Loucy (cell line): Measurements from ENCODE around the gene LILRB2.

Experiments
- H2AFZ ChIP-seq: fragments of 200-600 bp; sonication (generic); 2 replicates; pipeline ENCODE4 v1.6.0; 2016; ENCODE audit warnings: antibody characterized with exemption, mild to moderate bottlenecking, low read length, moderate library complexity
- H3F3A ChIP-seq: fragments of 200-600 bp; 2 replicates; pipeline ENCODE4 v1.6.0; 2016; ENCODE audit warnings: antibody characterized with exemption, low read depth, mild to moderate bottlenecking
- H3K27me3 ChIP-seq: fragments of 200-600 bp; sonication (generic); 2 replicates; pipeline ENCODE4 v1.6.1; 2014; ENCODE audit warnings: low read length, mild to moderate bottlenecking; ENCODE audit not compliant: insufficient read depth, poor library complexity, severe bottlenecking
- H3K36me3 ChIP-seq: fragments of 200-600 bp; sonication (generic); 2 replicates; pipeline ENCODE4 v1.6.1; 2016; ENCODE audit warnings: low read length; ENCODE audit not compliant: insufficient read depth
- H3K4me1 ChIP-seq: fragments of 200-600 bp; sonication (generic); 2 replicates; pipeline ENCODE4 v1.5.1; 2014; ENCODE audit warnings: low read length, mild to moderate bottlenecking; ENCODE audit not compliant: insufficient read depth, poor library complexity, severe bottlenecking
- H3K4me2 ChIP-seq: fragments of 200-600 bp; sonication (generic); 2 replicates; pipeline ENCODE4 v1.6.0; 2014; ENCODE audit warnings: antibody characterized with exemption, low read length, low read depth, mild to moderate bottlenecking; ENCODE audit not compliant: poor library complexity, severe bottlenecking
- H3K4me3 ChIP-seq: fragments of 200-600 bp; sonication (generic); 2 replicates; pipeline ENCODE4 v1.5.1; 2014; ENCODE audit warnings: low read length, mild to moderate bottlenecking, mixed read lengths; ENCODE audit not compliant: poor library complexity, severe bottlenecking
- H3K79me2 ChIP-seq: fragments of 200-600 bp; sonication (generic); 2 replicates; pipeline ENCODE4 v1.6.1; 2014; ENCODE audit warnings: low read length; ENCODE audit not compliant: insufficient read depth
- H3K9ac ChIP-seq: fragments of 200-600 bp; sonication (generic); 2 replicates; pipeline ENCODE4 v1.6.0; 2014; ENCODE audit warnings: mild to moderate bottlenecking, low read depth, low read length, moderate library complexity; ENCODE audit not compliant: poor library complexity, severe bottlenecking
- H3K9me2 ChIP-seq: fragments of 200-600 bp; sonication (generic); replicated peaks from 2 replicates; pipeline ENCODE4 v1.6.1; 2016; ENCODE audit warnings: low read depth, low read length, mixed read lengths
- H3K9me3 ChIP-seq: fragments of 200-600 bp; sonication (generic); 2 replicates; pipeline ENCODE4 v1.6.1; 2014; ENCODE audit warnings: mild to moderate bottlenecking, antibody characterized with exemption, low read length, low read depth; ENCODE audit not compliant: insufficient read depth
- H4K20me1 ChIP-seq: fragments of 200-600 bp; sonication (generic); 2 replicates; pipeline ENCODE4 v1.6.0; 2014; ENCODE audit warnings: antibody characterized with exemption, low read length, mild to moderate bottlenecking; ENCODE audit not compliant: insufficient read depth, poor library complexity, severe bottlenecking
- EZH2phosphoT487 ChIP-seq: fragments of 200-600 bp; IDR thresholded peaks from 2 replicates; pipeline ENCODE4 v1.6.1; 2018; ENCODE audit warnings: antibody characterized with exemption, mild to moderate bottlenecking, moderate library complexity, borderline replicate concordance
- TF ChIP-seq, protein P1 (sequence below): fragments of 200-600 bp; sonication (generic); conservative IDR thresholded peaks from 2 replicates; pipeline ENCODE4 v1.5.1; 2014; ENCODE audit warnings: mild to moderate bottlenecking, antibody characterized with exemption, low read length

LILRB2 gene

DNA sequence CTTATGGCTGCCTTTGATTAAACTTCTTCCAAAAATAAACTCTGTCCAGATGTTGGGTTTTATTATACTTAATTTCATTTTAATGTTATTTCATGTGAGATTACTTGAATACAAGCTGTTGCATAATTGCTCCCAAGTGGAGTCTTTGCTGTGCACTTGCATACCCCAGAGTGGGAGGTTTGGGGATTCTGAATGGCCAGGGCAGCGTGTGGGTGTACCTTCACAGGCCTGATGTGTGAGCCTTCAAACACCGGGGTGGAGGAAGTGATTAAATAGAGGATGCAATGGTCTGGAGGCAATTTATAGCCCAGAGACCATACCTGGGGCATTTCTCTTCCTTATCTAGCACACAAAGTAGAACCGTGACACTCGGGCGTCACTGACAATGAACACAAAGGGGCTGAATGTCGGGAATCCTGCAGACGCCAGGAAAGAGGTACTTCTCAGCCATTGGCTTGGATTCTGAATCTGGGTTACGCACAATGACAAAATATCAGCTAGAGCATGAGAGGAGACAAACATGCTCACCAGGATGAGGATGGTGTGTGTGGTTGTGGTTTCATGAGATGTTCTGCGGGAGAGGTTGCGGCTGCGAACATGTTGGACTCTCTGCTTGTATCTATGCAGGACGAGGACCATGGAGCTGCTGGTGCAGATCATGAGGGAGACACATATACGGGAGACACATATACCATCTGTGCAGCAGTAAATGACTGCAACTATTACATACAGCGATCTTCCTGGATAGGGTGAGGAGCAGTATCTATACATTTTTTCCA lies 39.2 kb upstream of the LILRB2 start:
- H3K4me2 ChIP-seq: no peak overlapping the region
- no peaks in the 10 kb centered on the region for H3K36me3 ChIP-seq
- no peak overlapping the region for H3K4me3 ChIP-seq
- no peaks in the 10 kb centered on the region for H3K9me2 ChIP-seq
- H3K79me2 ChIP-seq: no peaks in the 10 kb centered on the region
- no peak overlapping the region for H2AFZ ChIP-seq
- no peak overlapping the region for H3K9ac ChIP-seq
- H3K27me3 ChIP-seq: no peaks in the 10 kb centered on the region
- H3K9me3 ChIP-seq: no peaks in the 10 kb centered on the region
- no peak for TF ChIP-seq EZH2phosphoT487
- TF ChIP-seq, protein P1, sequence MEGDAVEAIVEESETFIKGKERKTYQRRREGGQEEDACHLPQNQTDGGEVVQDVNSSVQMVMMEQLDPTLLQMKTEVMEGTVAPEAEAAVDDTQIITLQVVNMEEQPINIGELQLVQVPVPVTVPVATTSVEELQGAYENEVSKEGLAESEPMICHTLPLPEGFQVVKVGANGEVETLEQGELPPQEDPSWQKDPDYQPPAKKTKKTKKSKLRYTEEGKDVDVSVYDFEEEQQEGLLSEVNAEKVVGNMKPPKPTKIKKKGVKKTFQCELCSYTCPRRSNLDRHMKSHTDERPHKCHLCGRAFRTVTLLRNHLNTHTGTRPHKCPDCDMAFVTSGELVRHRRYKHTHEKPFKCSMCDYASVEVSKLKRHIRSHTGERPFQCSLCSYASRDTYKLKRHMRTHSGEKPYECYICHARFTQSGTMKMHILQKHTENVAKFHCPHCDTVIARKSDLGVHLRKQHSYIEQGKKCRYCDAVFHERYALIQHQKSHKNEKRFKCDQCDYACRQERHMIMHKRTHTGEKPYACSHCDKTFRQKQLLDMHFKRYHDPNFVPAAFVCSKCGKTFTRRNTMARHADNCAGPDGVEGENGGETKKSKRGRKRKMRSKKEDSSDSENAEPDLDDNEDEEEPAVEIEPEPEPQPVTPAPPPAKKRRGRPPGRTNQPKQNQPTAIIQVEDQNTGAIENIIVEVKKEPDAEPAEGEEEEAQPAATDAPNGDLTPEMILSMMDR: no peak
- no peaks in the 10 kb centered on the region for H4K20me1 ChIP-seq
- no peaks in the 10 kb centered on the region for H3F3A ChIP-seq
- no peaks in the 10 kb centered on the region for H3K4me1 ChIP-seq

DNA sequence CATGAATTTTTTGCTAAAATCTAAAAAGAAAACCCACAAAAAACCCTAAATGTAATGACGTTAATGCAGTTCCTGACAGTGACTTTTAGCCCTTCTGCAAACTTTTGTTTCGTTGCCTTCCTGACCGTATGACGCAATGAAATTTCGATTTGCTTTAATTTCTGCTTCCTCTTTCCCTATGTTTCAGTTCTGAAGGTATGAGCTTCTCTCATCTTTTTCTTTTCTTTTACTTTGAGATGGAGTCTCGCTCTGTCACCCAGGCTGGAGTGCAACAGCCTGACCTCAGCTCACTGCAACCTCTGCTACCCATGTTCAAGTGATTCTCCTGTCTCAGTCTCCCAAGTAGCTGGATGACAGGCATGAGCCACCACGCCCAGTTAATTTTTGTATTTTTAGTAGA lies 38.1 kb upstream of the LILRB2 start:
- TF ChIP-seq, protein P1: no peak
- no peak for TF ChIP-seq EZH2phosphoT487
- Histone ChIP-seq H3K36me3 (no peaks in the 10 kb centered on the region), H3K9me3 (no peaks in the 10 kb centered on the region), H3K9me2 (no peaks in the 10 kb centered on the region), H3K79me2 (no peaks in the 10 kb centered on the region), H3K4me2 (no peak overlapping the region), H3F3A (no peaks in the 10 kb centered on the region), H3K4me1 (no peaks in the 10 kb centered on the region), H2AFZ (no peak overlapping the region), H3K27me3 (no peaks in the 10 kb centered on the region), H4K20me1 (no peaks in the 10 kb centered on the region), H3K4me3 (no peak overlapping the region), H3K9ac (no peak overlapping the region)

DNA sequence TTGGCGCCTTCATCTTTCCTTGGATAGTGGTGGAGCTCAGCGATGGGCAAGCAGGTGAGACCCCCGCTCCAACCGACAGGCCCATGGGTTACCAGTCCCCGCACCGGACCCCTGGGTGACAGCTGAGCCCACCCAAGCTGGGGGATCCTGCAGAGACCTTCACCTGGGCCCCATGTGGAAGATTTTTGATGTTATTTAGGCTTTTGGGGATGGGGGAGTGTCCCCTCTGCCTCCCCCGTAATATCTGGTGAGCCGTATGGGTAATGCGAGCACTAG lies 37.0 kb upstream of the LILRB2 start:
- H3K4me1 ChIP-seq: no peaks in the 10 kb centered on the region
- no peaks in the 10 kb centered on the region for H3K27me3 ChIP-seq

More for the DNA sequence above, 37.0 kb upstream of the LILRB2 start:
- Histone ChIP-seq H3K9me3 (no peaks in the 10 kb centered on the region), H3K9me2 (no peaks in the 10 kb centered on the region), H3F3A (no peaks in the 10 kb centered on the region), H3K79me2 (no peaks in the 10 kb centered on the region), H3K36me3 (no peaks in the 10 kb centered on the region), H3K9ac (no peak overlapping the region), H3K4me2 (no peak overlapping the region), H4K20me1 (no peaks in the 10 kb centered on the region), H2AFZ (no peak overlapping the region), H3K4me3 (no peak overlapping the region)
- TF ChIP-seq EZH2phosphoT487: no peak
- TF ChIP-seq, protein P1: no peak
